GM21423 (cell line): Measurements from ENCODE around the gene HPCA.

Experiments
- ATAC-seq: cut with Tn5 transposase; IDR thresholded peaks from one replicate; pipeline ENCODE4 v1.9.1; 2021; ENCODE audit warnings: mild to moderate bottlenecking, moderate library complexity; ENCODE audit not compliant: unreplicated experiment

Gene HPCA

GRCh38 chr1:32928285-32928684, 42.0 kb downstream of the HPCA start:
- no peak for ATAC-seq

- ATAC-seq, result no peak
These were observed 42.4 kb downstream of the HPCA start for GRCh38 chr1:32928715-32929114.

GRCh38 chr1:32929366-32929765, 43.1 kb downstream of the HPCA start:
- no peak for ATAC-seq

DNA sequence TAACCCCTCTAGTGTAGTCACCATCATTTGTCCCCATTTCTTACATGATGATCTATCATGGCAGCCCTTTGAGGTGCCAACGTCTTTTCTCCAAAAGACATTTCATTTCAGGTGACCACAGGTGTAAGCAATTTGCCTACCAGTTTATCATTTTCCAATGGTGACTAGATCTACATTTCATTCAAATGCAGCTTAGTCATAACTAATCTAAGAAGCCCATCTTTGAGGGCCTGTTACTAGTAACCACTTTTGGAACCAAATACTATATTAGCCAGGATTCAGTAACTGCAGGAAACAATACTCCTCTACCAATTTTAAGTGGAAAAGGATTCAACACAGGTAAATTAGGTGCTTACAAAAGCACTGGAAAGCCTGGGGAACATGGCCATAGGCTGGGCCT, 45.5 kb downstream of the HPCA start:
- no peak for ATAC-seq

DNA sequence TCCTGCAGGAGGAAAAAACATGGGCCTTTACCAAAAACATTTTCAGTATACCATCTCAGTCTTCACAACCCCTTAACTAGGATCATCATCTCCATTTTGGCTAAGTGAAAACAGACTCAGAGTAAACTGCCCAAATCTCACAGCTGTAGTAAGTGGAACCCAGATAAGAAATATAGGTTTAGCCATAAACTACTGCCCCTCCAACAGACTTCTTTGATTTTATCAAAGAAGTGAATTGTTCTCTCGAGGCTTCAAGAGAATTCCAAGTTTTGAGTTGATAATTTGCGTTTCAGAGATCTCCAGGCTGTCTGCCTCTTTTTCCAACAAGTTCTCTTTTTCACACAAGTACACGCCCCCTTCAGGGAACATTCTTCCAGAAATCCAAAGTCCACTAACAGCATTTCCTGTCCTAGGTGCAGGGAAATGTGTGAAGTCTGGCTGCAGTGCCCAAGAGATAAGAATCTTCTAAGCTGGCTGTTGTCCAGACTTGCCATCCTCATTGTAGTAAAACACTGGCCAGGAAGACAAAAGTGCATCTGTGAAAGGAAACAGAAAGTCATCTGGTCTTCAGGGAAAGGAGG, 47.5 kb downstream of the HPCA start:
- no peak for ATAC-seq

- ATAC-seq, result no peak
These were observed 48.2 kb downstream of the HPCA start for GRCh38 chr1:32934535-32934934.

GRCh38 chr1:32937061-32937460, 50.8 kb downstream of the HPCA start:
- no peak for ATAC-seq

DNA sequence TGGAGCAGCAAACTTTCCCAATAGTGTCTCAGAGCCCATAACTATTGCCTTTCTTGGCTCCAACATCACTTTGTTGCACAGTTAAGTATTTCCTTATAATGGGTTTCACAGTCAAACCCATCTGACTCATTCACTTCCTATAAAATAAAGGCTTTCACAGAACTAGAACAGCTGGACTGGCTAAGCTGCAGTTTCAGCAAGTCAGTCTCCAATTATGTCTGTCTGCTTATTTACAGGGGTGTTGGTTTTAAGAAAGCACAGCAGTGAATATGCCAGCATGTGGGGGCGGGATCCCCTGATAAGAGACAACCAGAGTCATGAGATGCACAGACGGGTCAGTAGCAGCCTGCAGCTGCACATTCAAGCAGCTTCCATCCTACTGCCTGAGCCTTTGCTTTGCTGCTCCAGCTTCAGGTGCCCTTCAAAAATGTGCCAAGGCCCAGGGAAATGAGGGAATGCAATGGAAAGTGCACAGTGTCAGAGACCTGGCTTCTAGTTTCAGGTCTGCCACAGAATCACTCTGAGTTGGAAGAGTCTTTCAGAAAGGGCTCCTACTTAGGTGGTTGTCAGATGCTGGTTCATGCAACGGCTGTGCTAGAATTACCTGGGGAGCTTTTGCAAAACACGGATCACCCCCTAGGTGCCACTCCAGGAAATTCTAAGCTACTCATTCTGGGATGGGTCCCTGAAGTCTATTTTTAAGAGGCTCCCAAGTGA, 53.5 kb downstream of the HPCA start:
- ATAC-seq, result no peak

DNA sequence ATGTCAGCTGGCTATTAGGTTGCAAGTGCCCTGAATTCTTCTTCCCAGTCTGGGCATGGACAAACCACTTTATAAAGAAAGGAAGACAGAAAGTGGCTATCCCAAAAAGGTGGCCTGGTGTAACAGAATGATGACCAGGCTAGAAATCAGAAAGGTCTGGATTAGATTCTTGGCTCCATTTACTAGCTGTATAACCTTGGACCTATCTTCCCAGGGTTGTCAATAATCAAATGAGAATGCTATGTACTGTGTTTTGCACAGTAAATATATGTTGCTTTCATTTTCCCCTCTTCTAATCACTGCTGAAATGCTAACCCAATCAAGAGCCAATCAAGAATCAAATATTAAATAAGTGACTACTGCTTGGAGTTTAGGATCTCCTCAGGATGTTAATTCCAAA, 57.9 kb downstream of the HPCA start:
- ATAC-seq, result no peak
